ENCODE results near the gene HMCN2. TPM values are rescaled to one million over a fixed set of nuclear protein-coding genes. Genes with fewer than 3 reads are reported as not detected.
"Not testable (repeated sequence)": the region's sequence is repeated elsewhere in the genome, so short reads cannot be mapped to it uniquely, and the experiment has no call there.

The HMCN2 gene
- total RNA-seq, 1 donor from 2014 or later: under 0.01 TPM

DNA sequence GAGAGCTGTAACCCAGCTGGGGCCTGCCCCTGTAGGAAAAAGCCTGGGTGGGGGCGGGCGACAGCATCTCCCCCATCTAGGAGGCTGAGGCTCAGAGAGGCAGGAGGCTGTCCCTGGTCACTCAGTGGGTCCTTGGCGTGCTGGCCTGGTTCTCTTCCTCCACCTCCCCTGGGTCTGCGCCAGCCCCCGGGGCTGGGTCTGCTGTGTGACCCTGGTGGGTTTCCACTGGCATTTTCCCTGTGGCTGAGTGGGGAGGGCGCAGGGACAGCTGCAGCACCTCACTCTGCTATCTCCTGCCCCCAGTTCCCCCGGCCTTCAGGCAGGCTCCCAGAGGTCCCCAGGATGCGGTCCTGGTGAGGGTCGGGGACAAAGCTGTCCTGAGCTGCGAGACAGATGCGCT is 119.7 kb downstream of the HMCN2 start:
- DNase-seq (ENCODE audit: low read depth in 2 of 2): no peak

DNA sequence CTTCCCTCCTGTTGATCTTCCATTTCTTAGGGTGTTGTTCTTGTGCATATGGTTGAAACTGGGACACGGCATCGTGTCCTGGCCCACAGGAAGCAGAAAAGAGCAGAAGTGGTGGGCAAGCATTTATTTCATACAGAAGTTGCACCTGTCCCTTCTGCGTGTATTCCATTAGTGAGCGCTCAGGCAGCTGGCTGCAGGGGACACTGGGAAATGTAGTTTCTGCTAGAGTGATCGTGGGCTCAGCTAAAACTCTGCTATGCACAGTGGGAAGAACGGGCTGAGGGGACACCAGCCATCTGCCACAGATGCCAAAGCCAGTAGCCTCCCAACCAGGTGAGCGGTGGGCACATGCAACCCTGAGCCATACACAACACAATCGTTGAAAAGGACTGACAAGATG is 121.8 kb downstream of the HMCN2 start:
- DNase-seq (ENCODE audit: low read depth in 2 of 2): no peak

DNA sequence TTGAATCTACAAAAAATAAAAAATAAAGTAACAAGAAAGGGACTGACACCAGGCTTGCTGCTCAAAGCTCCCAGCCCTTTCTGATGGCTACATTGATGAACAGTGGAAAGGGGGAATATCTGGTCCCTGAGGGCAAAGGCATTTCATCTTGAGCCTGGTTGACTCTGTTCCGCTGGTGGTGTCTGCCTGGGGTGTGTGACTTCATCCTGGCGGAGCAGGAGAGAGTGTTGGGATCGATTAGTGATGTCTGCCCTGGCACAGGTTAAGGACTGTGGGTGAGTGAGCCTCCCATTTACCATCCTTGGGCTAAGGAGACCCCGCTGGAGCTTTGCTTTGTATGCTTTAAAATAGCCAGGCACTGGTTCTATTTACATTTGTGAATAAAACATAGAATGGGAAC is 122.3 kb downstream of the HMCN2 start:
- DNase-seq (ENCODE audit: low read depth in 2 of 2): no peak

DNA sequence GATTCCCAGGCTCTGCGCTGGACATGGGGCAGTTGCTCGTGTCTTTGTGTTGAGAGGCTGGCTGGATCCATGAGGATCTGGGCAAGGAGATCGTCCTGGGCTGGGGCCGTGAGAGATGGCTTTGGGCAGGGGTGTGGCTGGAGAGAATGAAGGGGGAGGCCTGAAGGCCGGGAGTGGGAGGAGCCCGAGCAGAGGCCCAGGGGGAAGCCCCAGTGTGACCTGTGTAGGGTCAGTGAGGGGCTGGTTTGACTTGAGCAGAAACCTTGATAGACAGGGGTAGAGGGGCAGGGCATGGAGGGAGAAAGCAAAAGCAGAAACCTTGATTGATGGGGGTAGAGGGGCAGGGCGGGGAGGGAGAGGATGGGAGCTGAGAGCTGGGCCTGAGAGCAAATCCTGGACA is 124.8 kb downstream of the HMCN2 start:
- no peak for DNase-seq (ENCODE audit: low read depth in 2 of 2)

DNA sequence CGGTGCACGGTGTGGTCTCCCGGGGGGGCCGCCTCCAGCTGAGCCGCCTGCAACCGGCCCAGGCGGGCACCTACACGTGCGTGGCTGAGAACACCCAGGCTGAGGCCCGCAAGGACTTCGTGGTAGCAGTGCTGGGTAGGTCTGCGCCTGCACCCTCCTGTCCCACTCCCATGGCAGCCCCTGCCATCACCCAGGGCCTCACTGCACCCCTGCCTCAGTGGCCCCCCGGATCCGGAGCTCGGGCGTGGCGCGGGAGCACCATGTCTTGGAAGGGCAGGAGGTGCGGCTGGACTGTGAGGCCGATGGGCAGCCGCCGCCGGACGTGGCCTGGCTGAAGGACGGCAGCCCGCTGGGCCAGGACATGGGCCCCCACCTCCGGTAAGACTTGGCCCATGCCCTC is 125.4 kb downstream of the HMCN2 start:
- DNase-seq (ENCODE audit: low read depth in 2 of 2): no peak

DNA sequence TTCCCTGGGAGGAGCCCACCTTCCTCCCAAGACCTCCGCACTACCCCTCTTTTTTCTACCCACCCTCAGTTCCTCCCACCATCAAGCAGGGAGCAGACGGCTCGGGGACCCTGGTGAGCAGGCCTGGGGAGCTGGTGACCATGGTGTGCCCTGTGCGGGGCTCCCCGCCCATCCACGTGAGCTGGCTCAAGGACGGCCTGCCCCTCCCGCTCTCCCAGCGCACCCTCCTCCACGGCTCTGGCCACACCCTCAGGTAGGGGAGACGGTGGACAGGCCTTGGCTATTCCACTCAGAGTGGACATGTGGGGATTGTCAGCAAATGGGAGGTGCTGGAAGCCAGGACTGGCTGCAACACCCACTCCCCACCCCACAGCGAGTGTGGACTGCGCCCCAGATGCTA is 126.3 kb downstream of the HMCN2 start:
- DNase-seq (ENCODE audit: low read depth in 2 of 2): no peak

DNA sequence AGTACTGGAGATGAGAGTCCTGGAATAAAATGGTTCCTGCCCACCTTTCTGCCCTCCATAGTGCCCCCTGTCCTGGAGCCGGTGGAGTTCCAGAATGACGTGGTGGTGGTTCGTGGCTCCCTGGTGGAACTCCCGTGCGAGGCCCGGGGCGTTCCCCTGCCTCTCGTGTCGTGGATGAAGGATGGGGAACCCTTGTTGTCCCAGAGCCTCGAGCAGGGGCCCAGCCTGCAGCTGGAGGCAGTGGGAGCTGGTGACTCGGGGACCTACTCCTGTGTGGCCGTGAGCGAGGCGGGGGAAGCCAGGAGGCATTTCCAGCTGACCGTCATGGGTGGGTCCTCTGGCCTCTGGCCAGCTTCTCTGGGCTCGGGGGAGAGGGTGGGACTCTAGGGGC is 128.1 kb downstream of the HMCN2 start:
- no peak for DNase-seq (ENCODE audit: low read depth in 2 of 2)

DNA sequence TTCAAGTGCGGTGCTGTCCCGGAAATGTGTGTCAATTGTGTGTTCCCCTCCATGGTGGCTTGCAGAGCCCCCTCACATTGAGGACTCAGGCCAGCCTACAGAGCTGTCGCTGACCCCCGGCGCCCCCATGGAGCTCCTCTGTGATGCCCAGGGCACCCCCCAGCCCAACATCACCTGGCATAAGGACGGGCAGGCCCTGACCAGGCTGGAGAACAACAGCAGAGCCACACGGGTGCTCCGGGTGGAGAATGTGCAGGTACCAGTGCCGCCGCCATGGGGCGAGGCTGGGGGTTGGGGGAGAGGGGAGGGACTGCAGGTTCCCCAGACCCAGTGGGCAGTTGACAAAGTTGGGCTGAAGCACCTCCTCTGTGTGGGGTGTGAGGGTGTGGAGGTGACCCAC is 128.8 kb downstream of the HMCN2 start:
- DNase-seq (ENCODE audit: low read depth in 2 of 2): no peak

DNA sequence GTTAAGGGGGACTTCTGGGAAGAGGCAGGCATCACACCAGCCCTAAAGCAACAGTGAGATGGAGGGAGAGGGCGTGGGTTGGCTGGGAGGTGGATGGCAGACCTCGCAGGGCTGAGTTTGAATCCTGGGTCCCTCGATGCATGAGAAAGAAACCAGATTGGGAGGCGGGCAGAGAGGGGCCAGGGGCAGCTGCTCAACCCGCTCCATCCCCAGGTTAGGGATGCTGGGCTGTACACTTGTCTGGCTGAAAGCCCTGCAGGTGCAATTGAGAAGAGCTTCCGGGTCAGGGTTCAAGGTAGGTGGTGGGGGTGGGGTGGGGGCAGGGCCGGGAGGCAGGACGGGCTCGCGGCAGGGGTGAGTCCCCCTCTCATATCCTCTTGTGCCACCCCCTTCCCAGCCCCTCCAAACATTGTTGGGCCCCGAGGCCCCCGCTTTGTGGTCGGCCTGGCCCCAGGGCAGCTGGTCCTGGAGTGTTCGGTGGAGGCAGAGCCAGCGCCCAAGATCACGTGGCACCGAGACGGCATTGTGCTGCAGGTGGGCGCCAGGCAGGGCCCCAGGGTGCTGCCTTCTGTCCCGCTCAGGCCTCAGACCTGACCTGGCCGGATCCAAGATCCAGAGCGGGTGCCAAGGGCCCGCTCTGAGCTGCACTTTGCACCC is 129.4 kb downstream of the HMCN2 start:
- DNase-seq (ENCODE audit: low read depth in 2 of 2): no peak

DNA sequence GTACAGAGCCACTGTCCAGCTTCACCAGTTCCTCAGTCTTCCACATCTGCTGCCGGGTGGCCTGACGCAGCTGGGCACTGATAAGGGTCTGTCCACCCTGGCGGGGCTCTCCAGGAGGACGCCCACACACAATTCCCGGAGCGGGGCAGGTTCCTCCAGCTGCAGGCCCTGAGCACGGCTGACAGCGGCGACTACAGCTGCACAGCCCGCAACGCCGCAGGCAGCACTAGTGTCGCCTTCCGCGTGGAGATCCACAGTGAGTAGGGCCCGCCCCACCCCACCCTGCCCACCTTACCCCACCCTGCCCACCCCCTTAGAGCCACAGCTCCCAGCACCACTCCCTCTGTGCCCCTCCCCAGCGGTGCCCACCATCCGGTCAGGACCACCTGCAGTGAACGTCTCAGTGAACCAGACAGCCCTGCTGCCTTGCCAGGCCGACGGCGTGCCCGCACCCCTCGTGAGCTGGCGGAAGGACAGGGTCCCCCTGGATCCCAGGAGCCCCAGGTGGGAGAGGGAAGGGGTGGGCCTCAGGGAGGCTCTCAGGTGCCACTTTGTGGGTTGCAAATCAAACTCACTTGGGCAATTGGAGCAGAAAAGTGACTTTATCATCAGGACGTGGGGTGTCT is 130.4 kb downstream of the HMCN2 start:
- DNase-seq (ENCODE audit: low read depth in 2 of 2): no peak

DNA sequence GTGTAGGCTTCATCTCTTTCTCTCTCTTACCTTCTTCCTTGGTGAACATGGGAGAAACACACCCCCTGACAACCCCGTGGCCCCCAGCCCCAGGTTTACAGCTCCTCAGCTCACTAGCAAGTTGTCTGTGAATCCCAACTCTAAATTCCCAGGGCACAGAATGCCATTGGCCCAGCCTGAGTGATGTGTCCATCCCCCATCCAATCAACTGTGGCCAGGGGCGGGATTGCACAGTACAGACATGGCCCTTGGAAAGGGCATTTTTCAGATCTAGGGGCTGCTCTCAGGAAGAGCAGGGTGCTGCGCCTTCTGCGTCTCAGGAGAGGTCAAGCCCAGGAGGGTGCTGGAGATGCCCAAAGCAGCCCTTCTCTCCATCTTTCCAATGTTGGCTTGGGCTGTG is 131.0 kb downstream of the HMCN2 start:
- no peak for DNase-seq (ENCODE audit: low read depth in 2 of 2)

DNA sequence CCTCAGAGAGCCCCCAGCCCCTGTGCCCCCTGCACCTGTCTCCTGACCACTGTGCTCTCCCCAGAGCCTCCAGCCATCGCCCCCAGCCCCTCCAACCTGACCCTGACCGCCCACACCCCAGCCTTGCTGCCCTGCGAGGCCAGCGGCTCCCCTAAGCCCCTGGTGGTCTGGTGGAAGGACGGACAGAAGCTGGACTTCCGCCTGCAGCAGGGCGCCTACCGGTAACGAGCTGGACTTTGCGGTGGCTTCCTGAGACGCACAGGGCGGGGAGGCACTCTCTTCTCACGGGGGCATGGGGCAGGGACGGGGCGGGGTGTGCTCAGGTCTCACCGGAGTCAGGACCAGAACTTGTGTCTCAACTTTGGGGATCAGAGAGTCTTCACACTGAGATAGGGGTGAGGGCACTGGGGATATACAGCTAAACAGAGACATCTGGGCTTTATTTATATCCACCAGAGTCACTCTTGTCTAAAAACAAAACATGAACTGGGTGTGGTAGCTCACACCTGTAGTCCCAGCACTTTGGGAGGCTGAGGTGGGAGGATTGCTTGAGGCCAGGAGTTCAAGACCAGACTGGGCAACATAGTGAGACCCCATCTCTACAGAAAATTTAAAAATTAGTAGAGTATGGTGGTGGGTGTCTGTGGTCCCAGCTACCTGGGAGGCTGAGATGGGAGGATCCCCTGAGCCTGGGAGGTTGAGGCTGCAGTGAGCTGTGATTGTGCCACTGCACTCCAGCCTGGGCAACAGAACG is 133.1 kb downstream of the HMCN2 start:
- no peak for DNase-seq (ENCODE audit: low read depth in 2 of 2)

DNA sequence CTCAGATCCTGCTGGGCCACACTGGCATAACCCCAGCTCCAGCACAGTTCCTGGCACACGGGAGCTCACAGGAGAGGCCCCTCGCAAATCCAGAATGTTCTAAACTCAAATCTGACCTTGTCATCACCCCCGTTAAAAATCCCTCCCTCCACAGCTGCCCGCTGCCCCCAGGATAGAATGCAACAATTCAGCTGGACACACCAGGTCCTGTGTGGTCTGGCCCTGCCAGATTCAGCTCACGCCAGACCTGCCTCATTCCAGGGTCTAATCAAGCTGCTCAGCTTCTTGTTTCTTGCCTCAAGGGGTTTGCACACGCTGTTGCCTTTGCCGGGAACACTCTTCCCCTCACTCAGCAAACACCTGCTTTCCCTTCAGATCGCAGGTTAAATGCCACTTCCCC is 134.2 kb downstream of the HMCN2 start:
- DNase-seq (ENCODE audit: low read depth in 2 of 2): no peak

DNA sequence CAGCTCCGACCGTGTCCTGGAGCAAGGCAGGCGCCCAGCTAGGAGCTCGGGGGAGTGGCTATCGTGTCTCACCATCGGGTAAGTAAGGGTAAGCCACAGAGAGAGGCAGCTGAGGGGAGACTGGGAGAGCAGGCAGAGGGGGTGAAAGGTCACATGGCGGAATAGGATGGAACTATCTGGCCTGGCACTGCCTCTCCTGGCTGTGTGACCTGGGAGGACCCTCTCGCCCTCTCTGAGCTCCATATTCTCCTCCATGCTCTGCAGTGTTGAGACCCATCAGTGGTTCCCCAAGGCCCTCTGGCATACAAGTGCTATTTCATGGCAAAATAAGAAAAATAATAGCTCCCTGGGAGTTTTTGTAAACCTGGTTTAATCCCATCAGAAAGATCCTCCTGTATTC is 135.3 kb downstream of the HMCN2 start:
- DNase-seq (ENCODE audit: low read depth in 2 of 2): no peak

DNA sequence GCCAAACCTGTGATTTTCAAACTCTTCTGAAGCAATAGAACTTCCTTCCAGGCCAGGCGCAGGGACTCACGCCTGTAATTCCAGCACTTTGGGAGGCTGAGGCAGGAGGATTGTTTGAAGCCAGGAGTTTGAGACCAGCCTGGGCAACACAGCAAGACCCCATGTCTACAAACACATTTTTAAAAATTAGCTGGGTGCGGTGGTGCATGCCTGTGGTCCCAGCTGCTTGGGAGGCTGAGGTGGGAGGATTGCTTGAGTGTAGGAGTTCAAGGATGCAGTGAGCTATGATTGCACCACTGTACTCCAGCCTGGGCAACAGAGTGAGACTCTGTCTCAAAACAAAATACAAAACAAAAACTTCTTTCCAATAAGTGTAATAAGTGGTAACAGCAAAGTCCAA is 136.2 kb downstream of the HMCN2 start:
- not testable (repeated sequence) for DNase-seq (ENCODE audit: low read depth in 2 of 2)

DNA sequence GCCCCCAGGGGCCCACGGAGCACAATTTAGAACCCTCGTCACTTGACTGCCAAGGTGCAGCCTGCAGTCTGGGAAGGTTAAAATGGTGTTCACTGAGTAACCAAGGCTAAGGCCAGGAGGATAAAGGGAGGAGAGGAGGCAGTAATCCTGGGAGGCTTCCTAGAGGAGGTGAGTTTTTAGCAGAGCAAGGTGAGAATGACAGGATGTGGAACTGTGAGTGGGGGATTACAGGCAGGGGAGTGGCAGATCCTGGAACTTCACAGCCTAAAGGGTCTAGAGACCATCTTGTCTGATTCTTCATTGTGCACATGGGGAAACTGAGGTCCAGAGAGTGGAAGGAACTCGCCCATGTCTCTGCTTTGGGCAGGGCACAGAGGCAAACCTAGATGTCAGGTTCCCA is 136.7 kb downstream of the HMCN2 start:
- DNase-seq (ENCODE audit: low read depth in 2 of 2): no peak

DNA sequence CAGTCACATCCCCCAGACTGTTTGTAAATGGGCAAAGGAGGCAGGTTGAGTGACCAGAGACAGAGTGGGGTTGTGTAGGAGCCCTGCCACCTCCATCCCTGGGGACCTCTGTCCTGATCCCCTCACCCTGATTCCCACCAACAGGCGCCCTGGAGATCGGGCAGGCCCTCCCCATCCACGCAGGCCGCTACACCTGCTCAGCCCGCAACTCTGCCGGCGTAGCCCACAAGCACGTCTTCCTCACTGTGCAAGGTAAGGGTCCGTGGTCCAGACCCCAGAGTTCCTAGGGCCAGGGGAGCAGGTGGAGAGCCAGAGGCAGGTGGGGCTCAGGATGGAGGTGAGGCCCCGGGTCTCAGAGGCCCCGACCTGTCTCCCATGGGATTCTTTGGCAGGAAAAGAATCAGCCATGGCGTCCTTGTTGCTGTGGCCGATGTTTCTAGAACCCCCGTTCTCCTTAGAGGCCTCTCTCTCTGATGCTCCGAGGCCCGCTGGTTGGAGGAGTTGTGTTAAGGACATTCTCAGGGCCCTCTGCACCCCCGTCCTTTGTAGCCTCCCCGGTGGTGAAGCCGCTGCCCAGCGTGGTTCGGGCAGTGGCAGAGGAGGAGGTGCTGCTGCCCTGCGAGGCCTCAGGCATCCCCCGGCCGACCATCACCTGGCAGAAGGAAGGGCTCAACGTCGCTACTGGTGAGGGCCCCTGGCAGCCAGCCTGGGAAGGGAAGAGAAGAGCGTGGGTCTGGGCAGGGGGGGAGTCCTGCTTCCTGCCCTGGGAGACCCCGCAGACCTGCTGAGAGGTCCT is 137.3 kb downstream of the HMCN2 start:
- DNase-seq (ENCODE audit: low read depth in 2 of 2): no peak

DNA sequence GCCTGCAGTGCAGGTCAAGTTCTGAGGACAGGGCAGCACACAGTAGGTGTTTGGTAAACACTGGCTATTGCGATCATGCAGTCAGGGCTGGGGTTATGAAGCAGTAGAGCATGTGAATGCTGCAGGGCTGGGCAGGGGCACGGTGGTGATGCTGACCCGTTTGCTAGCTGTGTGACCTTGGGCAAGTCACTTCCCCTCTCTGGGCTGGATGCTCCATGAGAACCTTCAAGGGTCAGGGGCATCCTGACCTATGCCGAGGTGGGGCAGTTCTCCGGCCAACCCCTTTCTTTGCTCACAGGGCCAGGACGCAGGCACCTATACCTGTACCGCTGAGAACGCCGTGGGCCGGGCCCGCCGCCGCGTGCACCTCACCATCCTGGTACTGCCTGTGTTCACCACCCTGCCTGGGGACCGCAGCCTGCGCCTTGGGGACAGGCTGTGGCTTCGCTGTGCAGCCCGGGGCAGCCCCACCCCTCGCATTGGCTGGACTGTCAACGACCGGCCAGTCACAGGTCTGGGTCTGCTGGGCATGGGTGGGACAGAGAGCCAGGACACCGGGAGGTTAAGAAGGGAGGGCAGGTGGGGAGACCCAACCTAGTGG is 140.2 kb downstream of the HMCN2 start:
- DNase-seq (ENCODE audit: low read depth in 2 of 2): no peak

DNA sequence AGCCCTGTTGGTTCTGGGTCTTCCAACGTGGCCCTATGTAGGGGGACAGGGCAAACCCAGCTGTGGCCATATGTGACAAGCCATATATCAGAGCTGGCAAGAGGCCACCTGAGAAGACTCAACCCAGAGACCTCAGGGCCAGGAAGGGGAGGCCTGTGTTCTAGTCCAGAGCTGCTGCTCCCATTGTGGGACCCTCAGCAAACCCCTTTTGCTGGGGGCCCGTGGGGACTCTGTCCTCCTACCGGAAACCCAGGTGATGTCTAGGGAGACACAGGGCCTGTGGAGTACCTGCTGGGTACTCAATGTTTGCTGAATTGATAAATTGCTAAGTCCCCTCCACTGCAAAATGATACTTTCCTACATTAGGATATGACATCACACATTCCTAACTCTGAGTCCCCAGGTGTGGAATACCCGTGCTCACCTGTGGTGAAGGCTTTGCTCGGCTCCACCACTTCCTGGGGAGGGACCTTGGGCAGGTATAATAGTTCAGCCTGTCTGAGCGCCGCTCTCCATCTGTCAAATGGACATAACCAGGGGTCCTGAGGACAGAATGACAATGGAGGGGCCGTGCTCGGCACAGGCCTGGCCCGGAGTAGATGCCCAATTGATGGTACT is 140.8 kb downstream of the HMCN2 start:
- DNase-seq (ENCODE audit: low read depth in 2 of 2): no peak

DNA sequence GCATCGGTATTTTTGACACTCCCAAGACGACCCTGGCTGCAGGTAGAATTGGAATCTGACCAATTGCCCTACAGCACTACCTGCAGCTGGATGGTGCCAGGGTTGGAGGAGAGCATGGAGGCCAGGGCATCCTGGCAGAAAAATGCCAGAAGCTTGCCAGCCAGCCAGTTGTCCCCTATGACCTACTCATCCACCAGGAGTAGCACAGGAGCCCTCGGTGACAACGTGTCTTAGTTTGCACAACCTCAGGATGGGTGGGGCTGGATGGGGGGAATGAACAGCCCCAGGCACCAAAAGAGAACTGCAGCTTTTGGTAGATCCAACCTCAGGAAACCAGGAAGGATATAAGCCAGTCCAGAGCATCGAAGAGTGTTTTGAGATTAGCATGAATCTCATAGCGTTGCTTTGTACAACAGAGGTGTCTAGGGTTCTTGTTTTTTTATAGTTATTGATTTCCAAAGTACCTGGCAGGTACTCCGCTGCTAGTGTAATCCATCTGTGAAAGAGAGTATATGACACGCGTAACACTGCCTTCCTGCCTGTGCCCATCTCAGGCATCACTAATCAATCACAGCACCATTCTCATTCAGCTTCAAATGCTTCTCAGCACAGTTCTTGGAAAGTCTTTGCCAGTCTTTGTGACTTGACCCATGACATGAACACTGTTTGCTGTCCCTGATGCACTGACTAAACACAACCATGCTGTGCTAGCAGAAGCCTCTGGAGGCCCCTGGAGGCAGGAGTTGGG is 142.5 kb downstream of the HMCN2 start:
- DNase-seq (ENCODE audit: low read depth in 2 of 2): no peak

DNA sequence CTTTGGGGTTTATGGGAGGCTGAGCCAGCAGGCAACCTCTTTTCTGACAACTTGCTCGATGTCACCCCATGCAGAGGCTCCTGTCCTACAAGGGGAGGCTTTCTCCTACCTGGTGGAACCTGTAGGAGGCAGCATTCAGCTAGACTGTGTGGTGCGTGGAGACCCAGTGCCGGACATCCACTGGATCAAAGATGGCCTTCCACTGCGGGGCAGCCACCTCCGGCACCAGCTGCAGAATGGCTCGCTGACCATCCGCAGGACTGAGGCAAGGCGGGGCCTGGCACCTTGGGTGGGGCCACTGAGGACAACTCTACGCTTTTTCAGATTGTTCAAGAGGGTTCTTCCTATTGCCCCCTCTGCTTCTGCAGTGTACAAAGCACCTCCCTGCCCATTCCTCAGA is 143.1 kb downstream of the HMCN2 start:
- DNase-seq (ENCODE audit: low read depth in 2 of 2): no peak
